RWPE1 (cell line): ENCODE measurements around the gene ST3GAL3.

Experiments used
- CTCF ChIA-PET: fragments of 350-600 bp; sonication (Branson Sonifier 250); formaldehyde crosslinking; extraction: SDS; loops from one replicate; lab custom pipeline; 2021; lab: Yijun Ruan, JAX
- POLR2A ChIA-PET: fragments of 400-600 bp; formaldehyde crosslinking; extraction: SDS; loops from one replicate; lab custom pipeline; 2020; ENCODE audit warnings: antibody characterized with exemption; ENCODE audit not compliant: low non-redundant PET; lab: Yijun Ruan, JAX
- DNase-seq: peaks from one replicate; pipeline ENCODE4 v3.0.0; 2012; ENCODE audit warnings: low spot score
- H3K27ac ChIP-seq: fragments of 450-650 bp; 2 replicates; pipeline ENCODE4 v1.5.1; 2017
- TF ChIP-seq, protein P1 (sequence below): fragments of 450-650 bp; conservative IDR thresholded peaks from 2 replicates; pipeline ENCODE4 v1.5.1; 2017; ENCODE audit warnings: low read depth, mild to moderate bottlenecking

Gene ST3GAL3

DNA sequence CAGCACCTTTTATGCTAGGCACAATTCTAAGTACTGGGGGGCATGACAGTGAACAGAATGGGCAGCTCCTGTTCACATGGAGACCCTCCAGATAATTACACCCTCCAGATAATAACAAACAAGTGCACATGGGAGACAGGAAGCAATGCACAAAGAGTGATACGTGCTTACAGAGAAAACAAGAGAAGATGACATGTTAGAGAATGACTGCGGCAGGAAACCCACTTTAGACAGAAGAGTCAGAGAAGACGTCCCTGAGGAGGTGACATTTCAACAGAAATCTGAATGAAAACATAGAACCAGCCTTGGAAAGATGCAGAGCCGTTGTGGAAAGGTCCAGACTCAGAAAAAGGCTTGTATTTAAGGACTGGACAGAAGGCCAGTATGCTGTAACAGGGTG lies 171.5 kb downstream of the ST3GAL3 start:
- peak overlapping the region; percentile 91 for H3K27ac ChIP-seq
- ChIA-PET CTCF (no interaction called here), POLR2A (interaction anchor here (0.5 kb wide), 1 partner anchor 432 kb away, joined by 3 read pairs; no protein-coding TSS in a partner anchor)
- TF ChIP-seq, protein P1, sequence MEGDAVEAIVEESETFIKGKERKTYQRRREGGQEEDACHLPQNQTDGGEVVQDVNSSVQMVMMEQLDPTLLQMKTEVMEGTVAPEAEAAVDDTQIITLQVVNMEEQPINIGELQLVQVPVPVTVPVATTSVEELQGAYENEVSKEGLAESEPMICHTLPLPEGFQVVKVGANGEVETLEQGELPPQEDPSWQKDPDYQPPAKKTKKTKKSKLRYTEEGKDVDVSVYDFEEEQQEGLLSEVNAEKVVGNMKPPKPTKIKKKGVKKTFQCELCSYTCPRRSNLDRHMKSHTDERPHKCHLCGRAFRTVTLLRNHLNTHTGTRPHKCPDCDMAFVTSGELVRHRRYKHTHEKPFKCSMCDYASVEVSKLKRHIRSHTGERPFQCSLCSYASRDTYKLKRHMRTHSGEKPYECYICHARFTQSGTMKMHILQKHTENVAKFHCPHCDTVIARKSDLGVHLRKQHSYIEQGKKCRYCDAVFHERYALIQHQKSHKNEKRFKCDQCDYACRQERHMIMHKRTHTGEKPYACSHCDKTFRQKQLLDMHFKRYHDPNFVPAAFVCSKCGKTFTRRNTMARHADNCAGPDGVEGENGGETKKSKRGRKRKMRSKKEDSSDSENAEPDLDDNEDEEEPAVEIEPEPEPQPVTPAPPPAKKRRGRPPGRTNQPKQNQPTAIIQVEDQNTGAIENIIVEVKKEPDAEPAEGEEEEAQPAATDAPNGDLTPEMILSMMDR, result no peak
- DNase-seq, result no peak

DNA sequence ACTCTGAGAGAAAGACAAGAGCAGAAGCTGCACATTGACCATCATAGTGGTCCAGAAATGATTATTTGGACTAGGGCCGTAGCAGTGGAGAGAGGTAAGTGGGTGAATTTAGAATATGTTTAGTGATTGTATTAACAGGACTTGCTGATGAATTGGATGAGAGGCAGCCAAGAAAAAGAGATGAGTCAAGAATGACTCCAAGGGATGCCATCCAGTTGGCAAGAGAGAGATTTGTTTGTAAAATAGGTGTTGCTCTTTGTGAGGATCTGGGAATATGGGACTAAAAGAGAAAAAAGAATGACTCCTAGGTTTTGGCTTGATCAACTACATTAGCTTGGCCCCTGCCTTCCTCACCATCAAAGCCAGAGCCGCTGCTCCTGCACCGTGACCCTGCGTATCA lies 172.1 kb downstream of the ST3GAL3 start:
- TF ChIP-seq, protein P1, result no peak
- DNase-seq, result peak; percentile 71
- POLR2A ChIA-PET, result interaction anchor here (0.5 kb wide), 1 partner anchor 433 kb away, joined by 3 read pairs; no protein-coding TSS in a partner anchor
- peak overlapping the region; percentile 91 for H3K27ac ChIP-seq
- CTCF ChIA-PET, result interaction anchor here (0.6 kb wide), 1 partner anchor 472 kb away, joined by 6 read pairs; no protein-coding TSS in a partner anchor

DNA sequence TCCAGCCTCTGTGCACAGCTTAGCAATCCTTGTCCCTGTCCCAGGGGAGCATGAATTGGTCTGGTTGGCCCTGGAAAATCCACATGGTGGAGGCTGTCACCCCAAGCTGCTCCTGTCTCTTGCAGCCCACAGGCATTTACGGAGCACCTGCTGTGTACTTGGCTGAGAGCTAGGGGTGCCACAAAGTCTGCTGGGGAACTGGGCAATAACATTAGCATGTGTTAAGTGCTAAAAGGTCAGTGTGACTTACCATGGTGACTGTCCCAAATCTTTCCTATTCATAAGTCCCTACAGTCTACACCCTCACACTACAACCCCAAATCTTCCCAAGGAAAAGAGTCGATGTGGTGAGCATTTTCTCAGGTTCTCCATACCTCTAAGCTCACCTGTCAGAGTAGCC lies 172.7 kb downstream of the ST3GAL3 start:
- H3K27ac ChIP-seq, result peak overlapping the region; percentile 91
- ChIA-PET POLR2A (no interaction called here), CTCF (interaction anchor here (0.6 kb wide), 1 partner anchor 472 kb away, joined by 6 read pairs; no protein-coding TSS in a partner anchor)
- TF ChIP-seq, protein P1, result no peak
- DNase-seq, result no peak

DNA sequence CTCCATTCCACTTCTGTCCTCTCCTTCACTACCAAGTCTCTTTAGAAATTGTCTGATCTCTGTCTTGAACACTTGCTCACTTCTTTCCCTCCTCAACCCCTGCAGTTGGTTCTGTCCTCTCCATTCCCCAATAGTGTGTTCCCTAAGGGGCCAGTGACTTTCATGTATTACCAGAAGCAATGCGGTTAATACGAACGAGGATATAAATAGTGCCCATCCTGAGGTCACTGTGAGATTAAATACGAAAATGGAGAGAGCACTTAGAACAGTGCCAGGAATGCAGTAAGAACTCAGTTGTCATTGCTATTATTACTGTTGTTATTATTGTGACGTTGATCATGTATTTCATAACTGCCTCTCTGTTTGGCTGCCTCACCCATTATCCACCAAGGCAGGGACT lies 173.3 kb downstream of the ST3GAL3 start:
- TF ChIP-seq, protein P1, result no peak
- no peak overlapping the region for H3K27ac ChIP-seq
- ChIA-PET POLR2A (no interaction called here), CTCF (interaction anchor here (0.7 kb wide), 1 partner anchor 36 kb away, joined by 3 read pairs; no protein-coding TSS in a partner anchor)
- no peak for DNase-seq

DNA sequence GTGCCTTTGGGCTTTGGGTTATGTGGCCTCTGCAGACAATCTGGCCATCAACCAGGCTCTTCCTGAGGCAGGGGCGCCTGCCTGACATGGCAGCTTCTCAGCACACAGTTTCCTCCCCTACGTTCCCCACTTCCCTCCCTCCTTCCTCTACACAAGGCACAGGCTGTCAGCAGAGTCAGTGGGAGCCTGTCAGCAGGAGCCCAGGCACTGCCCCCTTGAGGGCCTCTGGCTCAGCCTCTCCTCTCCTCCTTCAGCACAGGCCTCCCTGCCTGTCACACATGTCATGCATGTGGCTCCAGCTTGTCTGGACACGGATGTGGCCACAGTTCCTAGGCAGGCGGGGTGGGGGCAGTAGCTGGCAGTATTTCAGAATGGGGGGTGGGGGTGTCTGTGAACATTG lies 174.1 kb downstream of the ST3GAL3 start:
- TF ChIP-seq, protein P1, result no peak
- CTCF ChIA-PET, result interaction anchor here (1.6 kb wide), 1 partner anchor 53 kb away, joined by 4 read pairs; the partner anchor contains the start of gene ARTN
- no peak for DNase-seq
- peak overlapping the region; percentile 49 for H3K27ac ChIP-seq
- POLR2A ChIA-PET, result no interaction called here

DNA sequence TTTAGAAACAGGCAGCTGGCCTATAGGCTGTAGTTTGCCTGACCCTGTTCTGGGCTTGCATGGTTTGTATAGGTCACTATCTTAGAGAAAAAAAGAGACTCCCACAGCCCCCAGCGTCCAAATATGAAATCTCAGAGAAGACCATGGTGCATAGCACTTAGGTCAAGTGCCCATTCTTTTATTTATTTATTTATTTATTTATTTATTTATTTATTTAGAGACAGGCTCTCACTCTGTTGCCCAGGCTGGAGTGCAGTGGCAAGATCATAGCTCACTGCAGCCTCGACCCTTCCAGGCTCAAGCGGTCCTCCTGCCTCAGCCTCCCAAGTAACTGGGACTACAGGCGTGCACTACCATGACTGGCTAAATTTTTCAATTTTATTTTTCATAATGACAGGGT lies 175.4 kb downstream of the ST3GAL3 start:
- H3K27ac ChIP-seq, result peak overlapping the region; percentile 97
- no peak for DNase-seq
- POLR2A ChIA-PET, result no interaction called here
- CTCF ChIA-PET, result interaction anchor here (1.6 kb wide), 1 partner anchor 52 kb away, joined by 4 read pairs; the partner anchor contains the start of gene ARTN
- TF ChIP-seq, protein P1, result no peak
